COLO829 (cell line): ENCODE results near the gene REEP5.

Experiments used
- DNase-seq: peaks from one replicate; pipeline ENCODE4 v3.0.0; 2012; ENCODE audit warnings: low spot score

Gene REEP5

DNA sequence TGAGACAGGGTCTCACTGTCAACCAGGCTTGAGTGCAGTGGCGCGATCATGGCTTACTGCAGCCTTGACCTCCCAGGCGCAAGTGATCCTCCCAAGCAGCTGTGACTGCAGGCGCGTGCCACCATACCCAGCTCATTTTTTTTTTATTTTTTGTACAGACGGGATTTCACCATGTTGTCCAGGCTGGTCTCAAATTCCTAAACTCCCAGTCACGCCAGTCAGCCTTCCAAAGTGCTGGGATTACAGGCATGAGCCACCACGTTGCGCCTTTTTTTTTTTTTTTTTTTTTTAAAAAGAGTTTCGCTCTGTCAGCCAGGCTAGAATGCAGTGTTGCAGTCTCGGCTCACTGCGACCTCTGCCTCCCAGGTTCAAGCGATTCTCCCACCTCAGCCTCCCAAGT, 88.1 kb downstream of the REEP5 start:
- DNase-seq, result no peak

DNA sequence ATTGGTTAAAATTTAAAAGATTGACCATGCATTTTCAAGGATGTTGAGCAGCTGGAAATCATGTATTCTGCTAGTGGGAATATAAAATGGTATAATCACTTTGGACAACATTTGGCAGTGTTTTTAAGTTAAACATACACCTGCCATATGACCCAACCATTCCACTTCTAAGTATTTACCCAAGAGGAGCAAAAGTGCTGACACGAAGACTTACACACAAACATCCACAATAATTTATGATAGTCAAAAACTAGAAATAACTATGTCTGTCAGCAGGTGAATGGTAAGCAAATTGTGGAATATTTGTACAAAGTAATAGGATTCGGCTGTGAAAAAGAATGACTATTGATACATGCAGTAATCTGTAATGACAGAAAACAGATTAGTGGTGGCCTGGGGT, 91.6 kb downstream of the REEP5 start:
- DNase-seq, result no peak
